ENCODE measurements around the gene IGFBP4. TPM values are rescaled to one million over a fixed set of nuclear protein-coding genes. Genes with fewer than 3 reads are reported as not detected.

Gene IGFBP4
- total RNA-seq, 2 donors from 2014 or later = 88.7 to 315 TPM

DNA sequence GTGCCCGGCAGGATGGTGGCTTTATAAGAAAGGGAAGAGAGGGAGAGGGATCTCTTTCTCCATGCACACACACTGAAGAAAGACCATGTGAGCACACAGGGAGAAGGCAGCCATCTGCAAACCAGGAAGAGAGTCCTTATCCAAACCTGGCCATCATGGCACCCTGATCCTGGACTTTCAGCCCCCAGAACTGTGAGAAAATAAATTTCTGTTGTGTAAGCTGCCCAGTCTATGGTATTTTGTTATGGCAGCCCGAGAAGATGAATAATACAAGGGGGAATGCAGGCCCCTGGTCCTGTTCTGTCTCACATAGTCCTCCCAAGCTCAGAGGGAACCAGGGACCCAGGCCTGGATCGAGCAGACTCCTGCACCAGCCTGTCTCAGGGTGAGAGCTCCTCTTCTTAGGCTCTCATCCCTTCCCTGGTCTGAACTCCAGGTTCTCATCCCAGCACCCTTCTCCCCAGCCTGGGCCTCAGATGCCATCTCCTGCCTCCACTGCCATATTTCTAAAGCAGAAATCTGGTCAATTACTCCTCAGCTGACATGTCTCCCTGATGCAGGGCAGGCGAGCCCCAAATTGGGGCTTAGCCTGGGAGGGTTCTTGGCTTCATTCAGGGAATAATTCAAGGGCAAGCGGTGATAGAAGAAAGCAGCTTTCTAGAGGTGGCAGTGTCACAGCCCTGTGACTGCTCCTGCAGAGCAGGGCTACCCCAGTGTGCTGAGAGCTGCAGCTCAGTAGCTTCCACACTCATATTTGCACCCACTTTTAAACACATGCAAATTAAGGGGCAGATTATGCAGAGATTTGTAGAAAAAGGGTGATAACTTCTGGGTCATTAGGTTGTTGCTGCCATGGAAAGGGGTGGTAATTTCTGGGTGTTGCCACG, 28.8 kb downstream of the IGFBP4 start:
- H3K36me3 ChIP-seq (replicated peaks in 1 of 2; ENCODE audit: insufficient read depth in 1 of 2, low read depth in 2 of 2) = no peaks in the 10 kb centered on the region
- no peaks in the 10 kb centered on the region for H3K4me1 ChIP-seq
- DNase-seq = no peak
- ATAC-seq = no peak
- H3K27ac ChIP-seq = no peak overlapping the region
- H3K27me3 ChIP-seq = no peaks in the 10 kb centered on the region
- no peak overlapping the region for H3K4me3 ChIP-seq
- TF ChIP-seq, protein P1, sequence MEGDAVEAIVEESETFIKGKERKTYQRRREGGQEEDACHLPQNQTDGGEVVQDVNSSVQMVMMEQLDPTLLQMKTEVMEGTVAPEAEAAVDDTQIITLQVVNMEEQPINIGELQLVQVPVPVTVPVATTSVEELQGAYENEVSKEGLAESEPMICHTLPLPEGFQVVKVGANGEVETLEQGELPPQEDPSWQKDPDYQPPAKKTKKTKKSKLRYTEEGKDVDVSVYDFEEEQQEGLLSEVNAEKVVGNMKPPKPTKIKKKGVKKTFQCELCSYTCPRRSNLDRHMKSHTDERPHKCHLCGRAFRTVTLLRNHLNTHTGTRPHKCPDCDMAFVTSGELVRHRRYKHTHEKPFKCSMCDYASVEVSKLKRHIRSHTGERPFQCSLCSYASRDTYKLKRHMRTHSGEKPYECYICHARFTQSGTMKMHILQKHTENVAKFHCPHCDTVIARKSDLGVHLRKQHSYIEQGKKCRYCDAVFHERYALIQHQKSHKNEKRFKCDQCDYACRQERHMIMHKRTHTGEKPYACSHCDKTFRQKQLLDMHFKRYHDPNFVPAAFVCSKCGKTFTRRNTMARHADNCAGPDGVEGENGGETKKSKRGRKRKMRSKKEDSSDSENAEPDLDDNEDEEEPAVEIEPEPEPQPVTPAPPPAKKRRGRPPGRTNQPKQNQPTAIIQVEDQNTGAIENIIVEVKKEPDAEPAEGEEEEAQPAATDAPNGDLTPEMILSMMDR (IDR thresholded peaks at IDR 0.05) = no peak
- no peak for TF ChIP-seq POLR2A (IDR thresholded peaks at IDR 0.05)
- no peaks in the 10 kb centered on the region for H3K9me3 ChIP-seq
- 82 to 83% methylated on average over 4 to 6 of the region's 6 CpGs for WGBS, 2 donors
- intact Hi-C loops (cut with DNase I) = no loop called here

DNA sequence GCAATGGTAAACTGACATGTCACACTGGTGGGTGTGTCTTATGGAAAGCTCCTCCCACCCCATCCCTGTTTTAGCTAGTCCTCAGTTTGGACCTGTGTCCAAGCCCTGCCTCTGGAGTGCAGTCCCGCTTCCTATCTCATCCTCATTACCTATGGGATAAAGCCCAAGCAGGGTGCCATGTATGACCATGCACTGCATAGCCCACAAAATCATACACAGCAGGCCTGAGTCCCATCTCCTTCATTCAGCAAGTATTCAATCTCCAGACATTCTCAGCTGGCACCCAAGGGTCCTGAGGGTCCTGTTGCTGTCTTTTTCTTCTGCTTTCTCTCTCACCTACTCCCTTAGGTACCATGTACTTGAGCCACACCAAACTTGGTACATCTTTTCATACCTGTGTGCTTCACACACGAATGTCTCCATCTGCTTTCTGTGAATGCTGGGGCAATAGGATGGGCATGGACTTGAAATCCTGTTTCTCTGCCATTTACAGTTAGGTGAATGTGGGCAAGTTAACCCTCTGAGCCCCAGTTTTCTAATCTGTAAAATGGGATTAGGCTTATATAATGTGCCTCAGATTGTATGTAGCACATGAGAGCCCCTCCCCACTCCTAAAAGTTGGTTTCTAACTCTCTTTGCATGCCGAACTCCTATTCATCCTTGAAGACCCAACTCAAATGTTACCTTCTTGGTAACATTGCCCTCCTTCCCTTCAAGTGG, 29.6 kb downstream of the IGFBP4 start:
- Histone ChIP-seq H3K4me3 (no peak overlapping the region), H3K27ac (no peak overlapping the region), H3K36me3 (replicated peaks in 1 of 2; ENCODE audit: insufficient read depth in 1 of 2, low read depth in 2 of 2) (no peaks in the 10 kb centered on the region), H3K4me1 (no peaks in the 10 kb centered on the region), H3K9me3 (no peaks in the 10 kb centered on the region), H3K27me3 (no peaks in the 10 kb centered on the region)
- TF ChIP-seq POLR2A (IDR thresholded peaks at IDR 0.05) = no peak
- TF ChIP-seq, protein P1 (IDR thresholded peaks at IDR 0.05) = no peak
- DNase-seq = no peak
- intact Hi-C loops (cut with DNase I) = no loop called here
- WGBS, 2 donors = 71 to 78% methylated on average over 3 of the region's 3 CpGs
- no peak for ATAC-seq

DNA sequence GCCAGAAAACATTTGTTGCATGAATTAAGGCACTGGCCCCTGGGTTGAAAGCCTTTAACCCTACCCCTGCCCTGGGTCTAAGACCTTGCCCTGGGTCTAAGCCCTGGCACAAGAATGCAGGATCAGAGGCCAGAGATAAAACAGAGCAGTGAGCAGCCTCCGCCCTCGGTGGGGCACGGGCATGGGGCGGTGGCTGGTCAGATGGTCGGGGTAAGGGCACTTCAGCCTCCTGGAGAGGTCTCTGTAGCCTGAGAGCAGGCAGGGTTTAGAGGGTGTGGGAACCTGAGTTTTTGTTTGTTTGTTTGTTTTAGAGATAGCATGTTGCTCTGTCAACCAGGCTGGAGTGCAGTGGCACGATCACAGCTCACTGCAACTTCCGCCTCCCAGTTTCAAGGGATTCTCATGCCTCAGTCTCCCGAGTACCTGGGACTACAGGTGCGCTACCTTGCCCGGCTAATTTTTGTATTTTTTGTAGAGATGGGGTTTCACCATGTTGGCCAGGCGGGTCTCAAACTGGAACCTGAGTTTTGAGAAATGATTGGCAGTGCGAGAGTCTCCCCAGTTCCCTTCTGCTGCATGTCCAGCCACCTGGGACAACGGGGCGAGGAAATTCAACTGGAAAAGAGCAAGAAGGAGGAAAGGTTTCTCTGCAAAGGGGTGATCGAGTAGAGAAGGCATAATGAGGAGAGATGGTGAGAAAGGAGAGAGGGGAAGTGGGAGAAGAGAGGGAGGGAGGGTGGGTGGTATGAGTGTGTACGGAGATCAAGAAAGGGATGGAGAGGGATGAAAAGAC, 30.5 kb downstream of the IGFBP4 start:
- Histone ChIP-seq H3K36me3 (replicated peaks in 1 of 2; ENCODE audit: insufficient read depth in 1 of 2, low read depth in 2 of 2) (no peaks in the 10 kb centered on the region), H3K4me1 (no peaks in the 10 kb centered on the region), H3K27me3 (no peaks in the 10 kb centered on the region), H3K27ac (no peak overlapping the region), H3K4me3 (no peak overlapping the region), H3K9me3 (no peaks in the 10 kb centered on the region)
- ATAC-seq (no peak), DNase-seq (no peak)
- WGBS, 2 donors = 68 to 72% methylated on average over 11 to 16 of the region's 16 CpGs
- intact Hi-C loops (cut with DNase I) = no loop called here
- no peak for TF ChIP-seq POLR2A (IDR thresholded peaks at IDR 0.05)
- TF ChIP-seq, protein P1 (IDR thresholded peaks at IDR 0.05) = no peak

DNA sequence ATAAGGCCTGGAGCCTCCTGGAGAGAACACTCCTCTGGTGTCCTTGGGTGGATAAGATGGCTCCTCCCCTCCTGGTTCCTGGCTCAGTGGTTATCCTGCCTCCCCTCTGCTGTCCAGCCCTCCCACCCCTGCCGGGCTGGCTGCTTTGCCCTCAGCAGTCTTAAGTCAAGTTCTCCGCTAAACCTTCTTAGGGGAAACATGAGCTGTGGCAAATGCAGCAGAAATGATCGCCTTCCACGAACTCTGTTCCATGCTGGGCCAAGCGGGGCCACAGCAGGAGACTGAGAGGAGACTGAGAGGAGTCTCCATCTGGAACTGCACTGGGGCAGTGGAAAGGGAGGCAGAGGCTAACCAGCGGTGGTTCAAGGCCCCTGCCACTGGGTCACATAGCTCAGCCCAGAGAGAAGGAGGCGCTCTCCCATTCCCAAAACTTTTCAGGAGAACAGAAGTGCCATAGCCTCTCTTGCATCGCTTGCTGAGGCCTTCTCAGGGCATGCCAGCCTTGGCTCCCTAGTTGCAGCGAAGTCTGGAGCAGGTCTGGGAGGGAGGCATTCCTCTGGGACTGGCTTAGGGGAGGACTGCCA, 31.3 kb downstream of the IGFBP4 start:
- H3K27me3 ChIP-seq = no peaks in the 10 kb centered on the region
- H3K4me1 ChIP-seq = no peaks in the 10 kb centered on the region
- 84% methylated on average over 8 to 9 of the region's 9 CpGs for WGBS, 2 donors
- no peak for ATAC-seq
- intact Hi-C loops (cut with DNase I) = no loop called here
- H3K4me3 ChIP-seq = no peak overlapping the region
- H3K36me3 ChIP-seq (replicated peaks in 1 of 2; ENCODE audit: insufficient read depth in 1 of 2, low read depth in 2 of 2) = no peaks in the 10 kb centered on the region
- DNase-seq = no peak
- H3K27ac ChIP-seq = no peak overlapping the region
- TF ChIP-seq POLR2A (IDR thresholded peaks at IDR 0.05) = no peak
- TF ChIP-seq, protein P1 (IDR thresholded peaks at IDR 0.05) = no peak
- no peaks in the 10 kb centered on the region for H3K9me3 ChIP-seq

Data from body of pancreas (tissue), 4 donors.